Dedifferentiated amniotic fluid mesenchymal stem cell (primary cell): ENCODE data around the gene CYTH4.

Source experiments
- DNase-seq: peaks from one replicate; pipeline ENCODE4 v3.0.0-alpha.2; 2016; ENCODE audit errors: extremely low spot score

Gene CYTH4

DNA sequence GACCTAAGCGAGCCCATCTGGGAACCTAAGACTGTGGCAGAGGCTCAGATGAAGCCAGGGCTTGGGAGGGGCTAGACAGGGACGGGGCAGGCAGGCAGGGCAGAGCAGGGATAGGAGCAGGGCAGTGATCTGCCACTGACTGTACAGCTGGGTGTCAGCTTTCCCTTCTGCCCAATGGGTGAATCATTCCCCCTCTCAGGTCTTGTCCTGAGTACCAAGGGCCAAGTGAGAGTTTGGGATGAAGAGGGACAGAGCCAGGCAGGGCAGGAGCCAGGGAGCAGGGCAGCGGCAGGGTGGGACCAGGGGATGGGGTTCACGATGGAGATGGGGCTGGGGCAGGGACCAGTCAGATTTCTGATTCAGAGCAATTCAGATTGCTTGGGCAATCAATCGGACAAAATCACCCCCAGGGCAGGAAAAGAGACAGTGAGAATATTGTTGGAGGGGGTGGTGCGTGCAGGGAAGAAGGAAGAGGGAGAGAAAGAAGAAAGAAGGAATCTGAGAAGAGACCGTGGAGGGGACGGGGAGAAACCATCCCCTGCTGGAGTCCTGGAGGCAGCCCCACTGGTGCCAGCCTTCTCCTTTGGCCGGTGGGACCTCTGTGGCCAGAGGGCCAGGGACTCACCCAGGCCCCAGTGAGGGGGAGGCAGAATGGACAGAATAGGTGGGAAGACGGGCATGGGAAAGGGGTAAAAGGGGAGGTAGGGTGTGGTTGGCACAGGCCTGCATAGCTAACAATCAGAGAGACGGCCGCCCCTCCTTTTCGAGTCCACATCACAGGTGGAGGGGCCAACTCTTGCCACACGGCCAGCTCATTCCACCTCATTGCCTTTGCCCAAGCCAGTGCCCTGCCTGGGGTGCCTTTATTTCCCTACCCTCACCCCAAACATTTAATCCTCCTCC is 47.2 kb downstream of the CYTH4 start:
- no peak for DNase-seq

GRCh38 chr22:37330200-37331033 is 48.1 kb downstream of the CYTH4 start:
- DNase-seq, result no peak

DNA sequence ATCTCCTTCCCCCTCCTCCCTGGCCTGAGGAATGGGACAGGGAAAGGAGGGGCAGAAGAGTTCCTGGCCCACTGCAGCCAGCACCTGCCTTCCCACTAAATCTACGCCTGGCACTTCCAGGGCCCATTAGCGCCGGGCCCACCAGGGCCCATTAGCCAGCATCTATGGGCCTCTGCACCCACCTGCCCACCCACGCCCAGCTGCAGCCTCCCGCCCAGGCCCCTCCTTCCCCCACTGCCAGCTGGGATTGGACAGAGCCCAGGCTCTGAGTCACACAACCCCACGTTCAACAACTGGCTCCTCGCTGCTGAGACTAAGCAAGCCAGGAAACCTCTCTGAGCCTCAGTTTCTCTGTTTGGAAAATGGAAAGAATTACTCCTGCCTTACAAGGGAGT is 48.7 kb downstream of the CYTH4 start:
- DNase-seq, result no peak

- no peak for DNase-seq
Measured at GRCh38 chr22:37331856-37332536, 49.7 kb downstream of the CYTH4 start.

GRCh38 chr22:37333724-37334460 is 51.6 kb downstream of the CYTH4 start:
- DNase-seq, result no peak

- no peak for DNase-seq
Measured at GRCh38 chr22:37334461-37334858, 52.2 kb downstream of the CYTH4 start.

GRCh38 chr22:37334859-37335805 is 52.8 kb downstream of the CYTH4 start:
- no peak for DNase-seq

GRCh38 chr22:37335806-37336199 is 53.5 kb downstream of the CYTH4 start:
- DNase-seq, result no peak

DNA sequence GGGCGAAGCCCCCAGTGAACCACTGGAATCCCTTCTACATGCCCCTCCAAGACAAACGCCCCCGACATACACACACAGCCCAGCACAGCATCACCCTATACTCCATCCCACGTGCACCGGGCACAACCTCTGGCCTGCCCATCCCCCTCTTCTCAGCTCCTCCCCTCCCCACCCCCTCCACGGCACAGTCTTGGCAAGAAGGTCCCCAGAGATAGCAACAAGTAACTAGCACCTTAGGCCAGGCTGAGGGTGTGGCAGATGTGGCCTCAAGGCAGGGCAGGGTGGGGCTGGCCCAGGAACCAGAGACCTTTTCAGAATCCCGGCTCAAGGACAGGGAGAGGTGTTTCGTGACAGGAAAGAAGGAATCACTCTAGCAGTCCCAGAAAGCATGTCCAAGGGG is 54.3 kb downstream of the CYTH4 start:
- no peak for DNase-seq

GRCh38 chr22:37337204-37337943 is 55.1 kb downstream of the CYTH4 start:
- no peak for DNase-seq

DNA sequence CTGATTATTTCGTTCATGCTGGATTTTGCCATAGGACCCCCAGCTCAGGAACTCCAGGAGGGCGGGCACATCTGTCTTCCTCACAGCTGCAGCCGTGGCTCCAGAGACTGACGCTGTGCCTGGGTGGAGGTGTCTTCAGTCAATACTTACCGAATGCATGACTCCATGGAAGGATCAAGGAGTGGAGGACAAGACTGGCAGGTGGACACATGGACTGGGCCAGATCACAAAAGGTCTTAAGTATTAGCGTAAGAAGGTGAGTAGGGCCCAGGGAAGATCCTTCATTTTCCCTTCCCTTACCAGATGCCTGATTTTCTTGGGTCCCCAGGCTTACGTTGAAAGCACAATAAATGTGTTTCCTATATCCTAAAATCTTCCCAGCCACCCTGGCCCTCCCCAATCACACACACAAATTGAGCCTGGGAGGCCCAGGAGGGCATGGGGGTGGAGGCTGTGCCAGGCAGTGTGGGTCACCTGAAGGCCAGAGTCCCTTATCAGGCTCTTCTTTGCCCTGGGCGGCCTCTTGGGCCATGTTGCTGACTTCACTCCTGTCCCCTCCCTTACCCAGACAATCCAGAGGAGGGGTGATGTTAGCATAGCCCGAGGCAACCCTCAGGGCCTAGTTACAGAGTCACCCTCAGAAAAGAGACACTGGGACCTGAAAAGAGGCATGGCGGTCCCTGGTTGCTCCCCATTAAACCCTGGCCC is 56.4 kb downstream of the CYTH4 start:
- DNase-seq, result no peak

DNA sequence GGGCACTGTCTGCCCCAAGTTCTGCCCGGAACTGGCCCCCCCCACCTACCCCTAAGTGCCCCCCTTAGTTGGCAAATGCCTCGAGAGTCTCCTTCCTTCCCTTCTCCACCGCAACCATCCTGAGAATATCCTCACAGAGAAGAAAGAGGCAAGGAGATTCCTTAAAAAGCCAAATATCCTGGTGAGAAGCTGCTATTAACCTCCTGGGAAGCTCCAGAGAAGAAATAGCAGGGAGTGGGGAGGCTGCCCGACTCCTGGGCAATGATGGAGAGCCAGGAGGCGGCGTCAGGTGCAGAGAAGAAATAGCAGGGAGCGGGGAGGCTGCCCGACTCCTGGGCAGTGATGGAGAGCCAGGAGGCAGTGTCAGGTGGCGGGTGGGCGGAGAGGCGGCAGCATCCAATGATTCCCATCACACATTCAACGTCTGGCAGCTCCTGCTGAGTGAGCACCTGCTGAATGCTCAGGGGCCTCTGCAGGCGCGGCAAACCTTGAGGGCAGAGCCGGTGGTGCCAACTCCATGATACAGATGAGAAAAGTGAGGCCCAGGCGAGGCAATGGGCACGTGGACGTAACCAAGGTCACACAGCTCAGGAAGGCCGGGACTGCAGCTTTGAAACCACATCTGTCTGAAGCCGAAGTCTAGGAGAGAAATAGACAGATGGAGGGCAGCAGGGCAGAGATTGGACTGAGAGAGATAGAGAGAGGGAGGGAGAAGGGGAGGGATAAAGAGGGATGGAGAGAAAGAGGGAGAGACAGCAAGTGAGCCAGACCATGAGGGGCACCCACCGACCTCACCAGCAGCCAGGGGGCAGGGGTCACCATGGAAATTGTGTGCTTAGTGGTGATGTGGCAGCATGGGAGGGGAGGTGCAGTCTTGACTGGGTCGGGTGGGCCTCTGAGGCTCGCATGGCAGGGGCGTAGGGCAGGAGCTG is 58.3 kb downstream of the CYTH4 start:
- DNase-seq, result no peak

DNA sequence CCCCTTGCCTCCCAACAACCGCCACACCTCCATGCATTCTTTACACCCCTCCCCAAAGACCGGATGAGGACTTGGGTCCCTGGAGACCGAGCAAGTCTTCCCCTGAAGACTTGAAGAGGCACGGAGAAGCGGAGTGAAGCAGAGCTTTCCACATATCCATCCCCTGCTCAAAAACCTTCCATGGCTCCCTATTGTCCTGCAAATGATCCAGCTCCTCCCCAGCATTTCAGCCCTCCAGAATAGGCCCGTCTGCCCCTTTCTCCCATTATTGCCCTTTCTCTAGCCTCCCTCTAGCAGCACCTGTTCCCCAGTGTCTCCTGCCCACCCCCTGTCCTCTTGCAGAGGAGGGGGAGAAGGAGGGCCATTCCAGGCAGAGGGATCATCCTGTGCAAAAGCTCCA is 59.8 kb downstream of the CYTH4 start:
- DNase-seq, result no peak

GRCh38 chr22:37343348-37343747 is 61.0 kb downstream of the CYTH4 start:
- no peak for DNase-seq

- DNase-seq, result no peak
Measured at GRCh38 chr22:37343863-37344734, 61.8 kb downstream of the CYTH4 start.

GRCh38 chr22:37344735-37345449 is 62.6 kb downstream of the CYTH4 start:
- no peak for DNase-seq
